ENCODE data around the gene FAM50B.

Gene FAM50B

GRCh38 chr6:3848925-3849605, at the start of gene FAM50B:
FAM50B (plus strand) TSS chr6:3849373; CDS start chr6:3849812, 439 bp downstream.
- Histone ChIP-seq H3K36me3 (ENCODE audit: control insufficient read depth, insufficient read depth, low read length) (no peaks in the 10 kb centered on the region), H3K27me3 (ENCODE audit: control insufficient read depth, insufficient read depth, low read length) (no peaks in the 10 kb centered on the region), H3K4me1 (ENCODE audit: control insufficient read depth, insufficient read depth, low read length) (peaks cover 6% of the 10 kb centered on the region), H3K9me3 (ENCODE audit: control insufficient read depth, insufficient read depth, low read length) (no peaks in the 10 kb centered on the region), H3K27ac (ENCODE audit: low read depth, low read length) (no peak within 1 kb of the TSS), H3K9ac (ENCODE audit: low read depth, low read length) (peak within 1 kb of the TSS; percentile 30), H3K4me3 (ENCODE audit: low read depth, low read length) (peak within 1 kb of the TSS; percentile 84)

GRCh38 chr6:3799719-3800118, 49.5 kb upstream of the FAM50B start:
- Histone ChIP-seq H3K9me3 (ENCODE audit: control insufficient read depth, insufficient read depth, low read length) (no peaks in the 10 kb centered on the region), H3K27me3 (ENCODE audit: control insufficient read depth, insufficient read depth, low read length) (no peaks in the 10 kb centered on the region), H3K4me3 (ENCODE audit: low read depth, low read length) (no peak overlapping the region), H3K27ac (ENCODE audit: low read depth, low read length) (no peak overlapping the region), H3K9ac (ENCODE audit: low read depth, low read length) (no peak overlapping the region), H3K4me1 (ENCODE audit: control insufficient read depth, insufficient read depth, low read length) (peaks cover 3% of the 10 kb centered on the region; the same call in 1 of the 2 replicates), H3K36me3 (ENCODE audit: control insufficient read depth, insufficient read depth, low read length) (no peaks in the 10 kb centered on the region)

- no peak overlapping the region for H3K9ac ChIP-seq (ENCODE audit: low read depth, low read length)
- no peak overlapping the region for H3K4me3 ChIP-seq (ENCODE audit: low read depth, low read length)
- H3K27ac ChIP-seq (ENCODE audit: low read depth, low read length) = no peak overlapping the region
- no peaks in the 10 kb centered on the region for H3K36me3 ChIP-seq (ENCODE audit: control insufficient read depth, insufficient read depth, low read length)
- H3K9me3 ChIP-seq (ENCODE audit: control insufficient read depth, insufficient read depth, low read length) = no peaks in the 10 kb centered on the region
- H3K4me1 ChIP-seq (ENCODE audit: control insufficient read depth, insufficient read depth, low read length) = peaks cover 3% of the 10 kb centered on the region; the same call in 1 of the 2 replicates
- no peaks in the 10 kb centered on the region for H3K27me3 ChIP-seq (ENCODE audit: control insufficient read depth, insufficient read depth, low read length)
These were observed 48.2 kb upstream of the FAM50B start for GRCh38 chr6:3800850-3801591.

GRCh38 chr6:3801960-3802359, 47.2 kb upstream of the FAM50B start:
- Histone ChIP-seq H3K36me3 (ENCODE audit: control insufficient read depth, insufficient read depth, low read length) (no peaks in the 10 kb centered on the region), H3K4me3 (ENCODE audit: low read depth, low read length) (no peak overlapping the region)

GRCh38 chr6:3803627-3804468, 45.3 kb upstream of the FAM50B start:
- H3K27me3 ChIP-seq (ENCODE audit: control insufficient read depth, insufficient read depth, low read length) = no peaks in the 10 kb centered on the region
- no peak overlapping the region for H3K27ac ChIP-seq (ENCODE audit: low read depth, low read length)
- no peaks in the 10 kb centered on the region; the same call in 1 of the 2 replicates for H3K4me1 ChIP-seq (ENCODE audit: control insufficient read depth, insufficient read depth, low read length)
- no peak overlapping the region for H3K4me3 ChIP-seq (ENCODE audit: low read depth, low read length)
- H3K9ac ChIP-seq (ENCODE audit: low read depth, low read length) = no peak overlapping the region
- no peaks in the 10 kb centered on the region for H3K36me3 ChIP-seq (ENCODE audit: control insufficient read depth, insufficient read depth, low read length)
- no peaks in the 10 kb centered on the region for H3K9me3 ChIP-seq (ENCODE audit: control insufficient read depth, insufficient read depth, low read length)

More at GRCh38 chr6:3801960-3802359, 47.2 kb upstream of the FAM50B start:
- Histone ChIP-seq H3K9ac (ENCODE audit: low read depth, low read length) (no peak overlapping the region), H3K9me3 (ENCODE audit: control insufficient read depth, insufficient read depth, low read length) (no peaks in the 10 kb centered on the region), H3K27ac (ENCODE audit: low read depth, low read length) (no peak overlapping the region), H3K27me3 (ENCODE audit: control insufficient read depth, insufficient read depth, low read length) (no peaks in the 10 kb centered on the region), H3K4me1 (ENCODE audit: control insufficient read depth, insufficient read depth, low read length) (peaks cover 3% of the 10 kb centered on the region; the same call in 1 of the 2 replicates)

GRCh38 chr6:3804964-3805363, 44.2 kb upstream of the FAM50B start:
- Histone ChIP-seq H3K9ac (ENCODE audit: low read depth, low read length) (no peak overlapping the region), H3K4me1 (ENCODE audit: control insufficient read depth, insufficient read depth, low read length) (no peaks in the 10 kb centered on the region; the same call in 1 of the 2 replicates), H3K27me3 (ENCODE audit: control insufficient read depth, insufficient read depth, low read length) (no peaks in the 10 kb centered on the region), H3K4me3 (ENCODE audit: low read depth, low read length) (no peak overlapping the region), H3K36me3 (ENCODE audit: control insufficient read depth, insufficient read depth, low read length) (no peaks in the 10 kb centered on the region), H3K9me3 (ENCODE audit: control insufficient read depth, insufficient read depth, low read length) (no peaks in the 10 kb centered on the region), H3K27ac (ENCODE audit: low read depth, low read length) (no peak overlapping the region)

- Histone ChIP-seq H3K4me3 (ENCODE audit: low read depth, low read length) (no peak overlapping the region), H3K36me3 (ENCODE audit: control insufficient read depth, insufficient read depth, low read length) (no peaks in the 10 kb centered on the region), H3K27ac (ENCODE audit: low read depth, low read length) (no peak overlapping the region), H3K9ac (ENCODE audit: low read depth, low read length) (no peak overlapping the region), H3K9me3 (ENCODE audit: control insufficient read depth, insufficient read depth, low read length) (no peaks in the 10 kb centered on the region), H3K4me1 (ENCODE audit: control insufficient read depth, insufficient read depth, low read length) (no peaks in the 10 kb centered on the region; the same call in 1 of the 2 replicates), H3K27me3 (ENCODE audit: control insufficient read depth, insufficient read depth, low read length) (no peaks in the 10 kb centered on the region)
These were observed 43.6 kb upstream of the FAM50B start for GRCh38 chr6:3805448-3806123.

GRCh38 chr6:3806169-3806922, 42.8 kb upstream of the FAM50B start:
- H3K27ac ChIP-seq (ENCODE audit: low read depth, low read length) = no peak overlapping the region
- no peaks in the 10 kb centered on the region; the same call in 1 of the 2 replicates for H3K4me1 ChIP-seq (ENCODE audit: control insufficient read depth, insufficient read depth, low read length)
- H3K9me3 ChIP-seq (ENCODE audit: control insufficient read depth, insufficient read depth, low read length) = no peaks in the 10 kb centered on the region
- H3K36me3 ChIP-seq (ENCODE audit: control insufficient read depth, insufficient read depth, low read length) = no peaks in the 10 kb centered on the region
- H3K4me3 ChIP-seq (ENCODE audit: low read depth, low read length) = no peak overlapping the region
- H3K27me3 ChIP-seq (ENCODE audit: control insufficient read depth, insufficient read depth, low read length) = no peaks in the 10 kb centered on the region
- H3K9ac ChIP-seq (ENCODE audit: low read depth, low read length) = no peak overlapping the region

GRCh38 chr6:3808199-3808598, 41.0 kb upstream of the FAM50B start:
- H3K9ac ChIP-seq (ENCODE audit: low read depth, low read length) = no peak overlapping the region
- no peak overlapping the region for H3K27ac ChIP-seq (ENCODE audit: low read depth, low read length)
- no peaks in the 10 kb centered on the region for H3K27me3 ChIP-seq (ENCODE audit: control insufficient read depth, insufficient read depth, low read length)
- no peaks in the 10 kb centered on the region for H3K9me3 ChIP-seq (ENCODE audit: control insufficient read depth, insufficient read depth, low read length)
- H3K36me3 ChIP-seq (ENCODE audit: control insufficient read depth, insufficient read depth, low read length) = no peaks in the 10 kb centered on the region
- no peak overlapping the region for H3K4me3 ChIP-seq (ENCODE audit: low read depth, low read length)
- H3K4me1 ChIP-seq (ENCODE audit: control insufficient read depth, insufficient read depth, low read length) = no peaks in the 10 kb centered on the region
